GM19463 (cell line): ENCODE results near the gene RYR2.

Experiments
- ATAC-seq: cut with Tn5 transposase; IDR thresholded peaks from one replicate; pipeline ENCODE4 v1.9.1; 2021; ENCODE audit warnings: mild to moderate bottlenecking, moderate library complexity; ENCODE audit not compliant: unreplicated experiment

The RYR2 gene

DNA sequence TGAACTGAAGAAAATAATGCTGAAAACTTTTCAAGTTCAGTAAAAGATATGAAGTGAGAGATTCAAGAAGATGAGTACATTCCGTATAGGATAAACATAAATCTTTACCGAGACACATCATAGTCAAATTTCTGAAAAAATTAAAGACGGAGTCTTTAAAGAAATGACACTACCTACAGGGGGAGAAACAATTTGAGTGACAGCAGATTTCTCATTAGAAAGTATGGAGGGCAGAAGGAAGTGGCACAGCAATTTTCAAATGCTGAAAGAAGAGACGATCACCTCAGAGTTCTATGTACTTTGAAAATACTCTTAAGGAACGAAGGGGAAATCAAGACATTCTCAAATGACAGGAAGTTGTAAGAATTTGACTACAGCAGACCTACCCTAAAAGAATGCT, 577.6 kb downstream of the RYR2 start:
- ATAC-seq, result no peak

- ATAC-seq, result no peak
These were observed 592.9 kb downstream of the RYR2 start for GRCh38 chr1:237634922-237635321.

DNA sequence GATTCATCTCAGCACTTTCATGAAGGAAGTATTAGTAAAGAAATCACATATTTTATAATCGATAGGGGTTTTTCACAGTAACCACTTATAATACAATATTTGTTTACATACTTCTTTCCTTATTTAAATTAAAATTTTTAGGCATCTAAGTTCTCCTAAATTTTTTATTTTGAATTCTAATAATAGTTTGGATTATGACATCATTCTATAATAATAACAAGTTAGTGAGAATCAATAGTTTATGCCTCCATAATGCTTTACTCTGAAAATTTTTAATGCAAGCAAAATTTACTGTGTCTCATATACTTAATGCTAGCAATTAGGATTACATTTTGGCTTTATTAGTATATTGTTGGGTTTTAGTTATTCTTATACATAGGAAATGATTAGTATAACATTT, 596.6 kb downstream of the RYR2 start:
- ATAC-seq, result no peak

- ATAC-seq, result no peak
These were observed 598.2 kb downstream of the RYR2 start for GRCh38 chr1:237640011-237640671.

DNA sequence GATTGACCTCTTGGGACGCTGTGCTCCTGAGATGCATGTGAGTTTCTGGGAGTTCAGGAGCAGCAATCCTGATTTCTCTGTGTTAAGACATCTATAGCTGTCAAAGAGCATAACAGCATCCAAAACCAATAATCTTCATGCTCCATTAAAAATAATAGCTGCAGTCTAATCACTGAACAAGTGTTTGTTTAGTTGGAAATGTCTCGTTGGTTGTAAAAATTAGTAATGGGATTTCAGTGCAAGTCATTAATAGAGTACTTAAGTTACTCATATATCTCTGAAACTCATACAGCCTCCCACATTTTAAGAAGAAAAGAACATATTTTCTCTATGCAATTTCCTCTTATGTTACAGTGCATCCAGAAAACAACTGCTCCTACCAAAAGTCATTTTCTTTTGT, 599.0 kb downstream of the RYR2 start:
- no peak for ATAC-seq

DNA sequence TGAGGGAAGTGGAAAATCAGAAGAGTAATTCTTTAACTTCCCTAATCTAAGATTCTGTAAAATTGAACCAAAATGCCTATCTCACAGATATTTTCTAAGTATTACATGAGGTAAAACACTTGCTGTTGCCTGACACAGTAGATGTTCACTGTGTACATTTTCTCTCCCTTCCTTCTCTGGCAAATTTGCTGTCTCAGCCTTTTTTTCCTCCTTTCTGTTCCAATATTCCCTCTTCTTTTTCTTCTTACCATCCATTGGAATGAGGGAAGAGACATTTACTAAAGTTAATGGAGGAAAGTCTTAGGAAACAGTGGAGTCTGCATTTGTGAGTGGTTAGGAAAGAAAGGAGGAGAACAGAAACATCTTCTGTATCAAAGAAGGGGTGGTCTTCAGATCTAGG, 608.8 kb downstream of the RYR2 start:
- ATAC-seq, result no peak

DNA sequence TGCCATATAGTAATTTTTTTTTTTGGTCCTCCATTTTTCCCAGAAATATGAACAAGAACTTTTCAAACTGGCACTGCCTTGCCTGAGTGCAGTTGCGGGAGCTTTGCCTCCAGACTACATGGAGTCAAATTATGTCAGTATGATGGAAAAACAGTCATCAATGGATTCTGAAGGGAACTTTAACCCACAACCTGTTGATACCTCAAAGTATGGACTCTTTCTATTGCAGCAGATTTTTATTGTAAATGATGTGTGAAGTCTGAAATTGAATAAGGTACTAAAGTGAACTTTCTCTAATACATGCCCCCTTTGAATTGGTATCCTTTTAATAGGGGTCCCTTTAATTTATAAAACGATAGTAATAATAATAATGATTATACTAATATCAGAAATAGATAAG, 613.8 kb downstream of the RYR2 start:
- ATAC-seq, result no peak

DNA sequence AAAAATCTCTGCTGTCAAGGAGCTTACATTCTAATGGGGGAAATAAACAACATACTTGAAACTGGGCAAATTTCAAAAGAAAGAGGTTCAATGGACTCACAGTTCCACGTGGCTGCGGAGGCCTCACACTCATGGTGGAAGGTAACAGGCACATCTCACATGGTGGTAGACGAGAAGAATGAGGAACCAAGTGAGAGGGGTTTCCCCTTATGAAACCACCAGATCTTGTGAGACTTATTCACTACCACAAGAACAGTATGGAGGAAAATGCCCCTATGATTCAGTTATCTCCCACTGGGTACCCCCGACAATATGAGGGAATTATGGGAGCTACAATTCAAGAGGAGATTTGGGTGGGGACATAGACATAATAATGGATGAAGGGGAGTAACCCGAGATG, 622.4 kb downstream of the RYR2 start:
- ATAC-seq, result no peak

- ATAC-seq, result no peak
These were observed 628.3 kb downstream of the RYR2 start for GRCh38 chr1:237670302-237670701.

DNA sequence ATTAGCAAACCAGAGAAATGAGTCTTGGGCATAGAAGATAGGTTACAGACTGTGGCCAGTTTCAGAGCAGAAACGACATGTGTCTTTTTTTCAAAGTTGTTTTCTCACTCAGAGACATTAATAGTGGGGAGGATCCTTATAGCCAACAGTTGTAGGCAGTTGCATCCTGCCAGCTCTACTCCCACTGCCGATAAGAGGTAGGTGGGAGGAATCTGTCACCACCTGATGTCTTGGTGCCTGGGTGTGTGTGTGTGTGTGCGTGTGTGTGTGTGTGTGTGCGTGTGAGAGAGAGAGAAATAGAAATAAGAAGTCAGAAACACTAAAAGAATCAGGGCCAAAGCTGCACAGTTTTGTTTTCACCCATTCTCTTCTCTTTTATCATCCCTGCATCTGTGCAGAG, 629.3 kb downstream of the RYR2 start:
- ATAC-seq, result no peak

- ATAC-seq, result no peak
These were observed 630.0 kb downstream of the RYR2 start for GRCh38 chr1:237671935-237672334.

DNA sequence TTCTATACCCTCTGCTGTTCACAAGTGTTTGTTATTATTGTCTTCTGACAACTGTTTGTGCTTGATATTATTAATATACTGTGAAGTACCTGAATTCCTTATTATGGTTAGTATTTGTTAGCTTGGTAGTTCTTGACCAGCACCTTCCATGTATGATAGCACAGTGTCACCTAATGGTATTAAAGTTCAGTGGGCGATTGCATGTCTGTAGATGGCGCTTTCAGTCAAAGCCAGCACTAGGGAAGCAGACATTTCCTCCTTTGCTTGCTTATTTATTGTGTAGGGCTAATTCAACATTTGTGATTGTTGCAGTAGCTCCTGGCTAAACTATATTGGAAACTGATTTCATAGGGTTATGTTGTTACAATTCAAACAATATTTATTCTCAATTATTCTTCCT, 630.8 kb downstream of the RYR2 start:
- ATAC-seq, result no peak

DNA sequence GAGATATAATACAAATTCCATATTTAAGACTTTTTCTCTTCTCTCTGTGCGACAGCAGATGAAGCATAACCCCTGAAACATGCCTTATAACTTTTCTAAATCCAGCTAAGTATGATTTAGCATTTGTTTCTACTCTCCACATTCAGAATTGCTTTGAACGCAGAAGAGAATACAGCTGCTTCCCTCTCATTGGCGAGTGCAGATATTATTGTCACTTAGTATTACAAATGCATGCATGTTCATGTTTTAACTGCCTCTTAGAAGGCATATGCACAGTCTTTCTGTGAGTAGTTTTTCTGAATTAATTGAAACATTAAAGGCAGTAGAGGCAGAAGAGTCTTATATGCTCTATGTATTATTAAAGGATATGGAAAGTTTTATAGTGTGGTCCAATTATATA, 631.6 kb downstream of the RYR2 start:
- ATAC-seq, result no peak

- ATAC-seq, result no peak
These were observed 636.0 kb downstream of the RYR2 start for GRCh38 chr1:237677979-237678378.

- ATAC-seq, result no peak
These were observed 637.7 kb downstream of the RYR2 start for GRCh38 chr1:237679687-237680086.

- no peak for ATAC-seq
These were observed 639.2 kb downstream of the RYR2 start for GRCh38 chr1:237681210-237681609.

- no peak for ATAC-seq
These were observed 642.3 kb downstream of the RYR2 start for GRCh38 chr1:237684236-237684635.

DNA sequence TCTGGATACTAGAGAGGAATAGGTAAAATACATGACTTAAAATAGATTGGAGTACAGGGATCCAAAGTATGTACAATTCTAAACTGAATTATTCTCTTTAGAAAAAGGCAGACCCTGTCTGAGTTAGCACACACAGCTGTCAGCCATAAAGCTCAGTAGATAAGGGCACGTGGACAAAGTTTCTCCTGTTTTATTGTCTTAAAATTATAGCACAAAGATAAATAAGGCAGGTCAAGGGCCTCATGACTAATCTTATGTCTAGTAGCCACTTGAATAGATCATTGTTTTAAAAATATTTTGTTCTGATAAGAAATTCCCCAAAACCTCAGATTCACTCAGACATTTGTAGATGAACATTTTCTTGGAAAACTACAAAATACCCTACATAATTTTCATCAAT, 643.6 kb downstream of the RYR2 start:
- no peak for ATAC-seq

DNA sequence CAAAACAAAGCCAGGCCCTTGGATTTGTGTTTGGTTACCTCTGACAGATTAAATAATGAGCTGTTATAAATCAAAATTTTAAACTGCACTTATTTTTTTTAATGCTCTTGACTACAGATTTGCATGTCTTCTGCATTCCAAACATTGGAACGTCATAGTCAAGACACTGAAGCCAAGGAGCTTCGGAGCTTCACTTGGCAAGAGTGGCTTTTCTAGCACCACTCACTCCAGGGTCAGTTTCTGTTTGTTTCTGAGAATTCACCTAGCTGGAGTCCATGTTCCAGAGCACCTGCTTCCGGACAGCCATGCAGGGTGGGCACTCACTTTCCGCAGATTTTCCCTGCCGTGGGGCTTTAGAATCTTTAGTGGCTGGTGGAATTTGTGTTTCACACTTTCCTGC, 645.8 kb downstream of the RYR2 start:
- ATAC-seq, result no peak

DNA sequence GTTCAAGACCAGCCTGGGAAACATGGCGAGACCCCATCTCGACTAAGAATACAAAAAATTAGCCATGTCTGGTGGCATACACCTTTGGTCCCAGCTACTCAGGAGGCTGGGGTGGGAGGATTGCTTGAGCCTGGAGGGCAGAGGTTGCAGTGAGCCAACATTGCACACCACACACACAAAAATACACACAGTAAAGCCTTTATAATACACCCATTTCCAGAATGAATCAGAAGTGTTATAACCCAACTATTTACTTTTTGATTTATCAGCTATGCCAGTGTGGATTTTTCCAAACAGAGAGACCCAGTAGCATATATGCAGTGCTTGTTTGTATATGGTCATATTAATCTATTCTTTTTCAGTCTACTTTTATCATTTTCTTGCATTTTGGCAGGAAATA, 648.7 kb downstream of the RYR2 start:
- no peak for ATAC-seq

DNA sequence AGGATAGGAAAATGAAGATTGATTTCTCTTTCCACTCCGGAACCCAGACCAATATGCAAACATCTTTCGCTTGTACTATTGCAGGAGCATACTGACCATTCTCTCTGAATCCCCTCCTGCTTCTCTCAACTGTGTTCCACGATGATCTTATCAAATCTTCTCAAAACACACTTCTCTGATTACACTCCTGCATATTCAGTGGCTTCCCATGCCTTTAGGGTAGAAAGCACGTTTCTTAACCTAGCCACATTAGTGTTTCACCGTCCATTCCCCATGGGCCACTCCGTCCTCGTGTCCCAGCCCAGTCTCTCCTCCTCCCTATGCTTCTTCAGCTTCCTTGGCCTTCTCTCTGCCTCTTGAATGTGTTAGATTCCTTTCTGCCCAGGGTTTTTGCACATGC, 650.3 kb downstream of the RYR2 start:
- no peak for ATAC-seq

DNA sequence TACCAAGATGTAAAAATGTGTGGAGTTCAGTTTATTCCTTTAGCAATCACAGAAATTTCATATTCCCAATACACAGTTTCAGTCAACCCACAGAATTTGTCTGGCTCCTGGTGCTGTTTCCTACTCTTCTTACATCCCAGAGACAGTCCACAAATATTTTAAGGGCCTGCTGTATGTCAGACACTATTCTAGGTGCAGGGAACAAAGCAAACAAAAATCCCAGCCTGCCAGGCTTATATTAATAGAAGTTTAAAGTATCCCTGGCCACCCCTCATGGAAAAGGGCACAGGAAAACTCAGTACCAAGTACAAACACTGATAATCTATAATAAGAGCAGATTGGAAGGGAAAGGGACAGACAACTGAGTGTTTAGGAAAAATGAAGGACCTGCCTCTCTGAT, 653.9 kb downstream of the RYR2 start:
- no peak for ATAC-seq

GRCh38 chr1:237700181-237700580, 658.2 kb downstream of the RYR2 start:
- ATAC-seq, result no peak

GRCh38 chr1:237701534-237701933, 659.5 kb downstream of the RYR2 start:
- no peak for ATAC-seq
